HG03066 (cell line): ENCODE measurements around the gene FANCE.

Experiments used
- ATAC-seq: cut with Tn5 transposase; IDR thresholded peaks from one replicate; pipeline ENCODE4 v1.9.1; 2021; ENCODE audit warnings: low read depth; ENCODE audit not compliant: unreplicated experiment

The FANCE gene

GRCh38 chr6:35483062-35483461 lies 30.9 kb downstream of the FANCE start:
- ATAC-seq: no peak

GRCh38 chr6:35483490-35483889 lies 31.4 kb downstream of the FANCE start:
- no peak for ATAC-seq

GRCh38 chr6:35483893-35484645 lies 31.9 kb downstream of the FANCE start:
- ATAC-seq: no peak

GRCh38 chr6:35484921-35485392 lies 32.8 kb downstream of the FANCE start:
- ATAC-seq: no peak

GRCh38 chr6:35485402-35485877 lies 33.3 kb downstream of the FANCE start:
- no peak for ATAC-seq

GRCh38 chr6:35486005-35486925 lies 34.1 kb downstream of the FANCE start:
- no peak for ATAC-seq

GRCh38 chr6:35487658-35488516 lies 35.7 kb downstream of the FANCE start:
- no peak for ATAC-seq

- no peak for ATAC-seq
Measured at GRCh38 chr6:35488517-35488862, 36.4 kb downstream of the FANCE start.

GRCh38 chr6:35489066-35489465 lies 36.9 kb downstream of the FANCE start:
- no peak for ATAC-seq

- no peak for ATAC-seq
Measured at GRCh38 chr6:35489995-35490791, 38.1 kb downstream of the FANCE start.

GRCh38 chr6:35490821-35491557 lies 38.9 kb downstream of the FANCE start:
- no peak for ATAC-seq

GRCh38 chr6:35491558-35492257 lies 39.6 kb downstream of the FANCE start:
- no peak for ATAC-seq

GRCh38 chr6:35492258-35492973 lies 40.3 kb downstream of the FANCE start:
- no peak for ATAC-seq

GRCh38 chr6:35492974-35493284 lies 40.8 kb downstream of the FANCE start:
- ATAC-seq: no peak

- no peak for ATAC-seq
Measured at GRCh38 chr6:35493307-35493983, 41.3 kb downstream of the FANCE start.

- no peak for ATAC-seq
Measured at GRCh38 chr6:35494161-35494563, 42.0 kb downstream of the FANCE start.

- no peak for ATAC-seq
Measured at GRCh38 chr6:35495258-35496035, 43.3 kb downstream of the FANCE start.
